G401 (cell line): ENCODE measurements around the gene MICOS13. TPM values are rescaled to one million over a fixed set of nuclear protein-coding genes. Genes with fewer than 3 reads are reported as not detected.

ENCODE experiments used
- DNase-seq: peaks from one replicate; pipeline ENCODE4 v3.0.0-alpha.2; 2015; ENCODE audit warnings: low spot score
- in situ Hi-C: cut with HindIII; loops from 2 replicates; pipeline ENCODE4 v1.10.0; 2016; ENCODE audit warnings: low sequenced_read_pairs, mixed read lengths
- total RNA-seq: library from RNA; depleted of rRNA; stranded (reverse); fragments of >200 nt; shearing (Covaris generic); gene quantifications from 2 replicates; pipeline ENCODE4 v1.2.3, GENCODE V29; 2014

Gene MICOS13
- total RNA-seq, 1 experiment from 2014 or later, result 36.5 TPM

DNA sequence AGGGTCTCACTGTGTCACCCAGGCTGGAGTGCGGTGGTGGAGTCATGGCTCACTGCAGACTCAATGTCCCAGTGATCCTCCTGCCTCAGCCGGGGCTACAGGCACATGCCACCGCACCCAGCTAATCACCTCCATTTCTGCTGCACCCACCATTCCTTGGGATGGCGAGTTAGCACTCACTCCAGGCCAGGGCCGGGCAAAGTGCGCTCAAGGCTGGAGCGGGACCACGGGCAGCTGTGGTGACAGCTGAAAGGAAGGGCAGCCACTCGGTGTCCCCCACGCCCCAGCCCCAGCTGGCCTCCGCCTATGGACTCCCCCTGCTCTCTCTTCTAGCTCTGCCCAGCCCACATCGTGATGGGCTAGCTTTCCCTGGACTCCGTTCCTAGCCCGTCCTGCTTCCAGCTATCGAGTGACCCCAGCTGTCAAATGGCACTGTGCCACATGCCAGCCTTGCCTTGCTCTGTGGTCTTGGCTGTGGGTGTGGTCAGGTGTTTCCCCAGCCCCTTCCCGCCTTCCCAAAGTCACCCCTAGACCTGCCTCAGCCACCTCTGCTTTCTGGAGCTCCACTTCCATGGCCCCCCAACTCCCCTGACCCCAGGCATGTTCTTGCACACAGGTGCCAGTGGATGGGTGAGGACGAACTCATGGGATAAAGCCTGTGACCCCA, 4.1 kb downstream of the MICOS13 start:
- DNase-seq, result no peak
- in situ Hi-C loops, result no loop called here

- no peak for DNase-seq
- in situ Hi-C loops, result no loop called here
Observed at GRCh38 chr19:5674714-5675113, 5.6 kb downstream of the MICOS13 start.

GRCh38 chr19:5673752-5674151, 6.6 kb downstream of the MICOS13 start:
- DNase-seq, result no peak
- in situ Hi-C loops, result no loop called here

DNA sequence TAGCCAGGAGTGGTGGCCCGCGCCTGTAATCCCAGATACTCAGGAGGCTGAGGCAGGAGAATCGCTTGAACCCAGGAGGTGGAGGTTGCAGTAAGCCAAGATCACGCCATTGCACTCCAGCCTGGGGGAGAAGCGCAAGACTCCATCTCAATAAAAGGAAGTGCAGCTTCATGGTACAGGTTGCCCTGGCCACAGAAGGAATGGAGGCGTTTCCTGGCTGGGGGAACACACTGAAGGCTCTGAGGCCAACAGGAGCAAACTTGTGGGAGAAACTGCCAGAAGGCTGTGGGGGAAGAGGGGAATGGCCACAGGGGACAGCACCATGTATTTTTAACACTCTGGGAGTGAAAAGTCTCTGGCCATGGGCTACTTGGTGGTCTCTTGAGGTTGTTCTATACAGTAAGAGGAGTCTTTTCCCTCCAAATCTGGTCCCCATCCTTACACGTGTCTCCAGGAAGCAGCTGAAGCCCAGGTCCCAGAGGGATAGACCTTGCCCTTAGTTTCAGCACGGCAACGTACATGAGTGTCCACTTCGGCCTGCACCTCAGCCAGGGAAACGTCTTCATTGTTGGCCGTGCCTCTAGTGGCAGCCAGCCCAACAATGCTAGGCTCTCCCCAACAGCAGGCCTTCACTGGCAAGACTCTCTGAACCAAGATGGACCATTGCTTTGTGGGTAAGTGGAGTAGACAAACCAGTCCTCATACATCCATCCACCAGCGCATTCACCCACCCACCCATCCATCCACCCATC, 7.4 kb downstream of the MICOS13 start:
- no peak for DNase-seq
- in situ Hi-C loops, result no loop called here

- DNase-seq, result no peak
- in situ Hi-C loops, result no loop called here
Observed at GRCh38 chr19:5671600-5671999, 8.7 kb downstream of the MICOS13 start.

DNA sequence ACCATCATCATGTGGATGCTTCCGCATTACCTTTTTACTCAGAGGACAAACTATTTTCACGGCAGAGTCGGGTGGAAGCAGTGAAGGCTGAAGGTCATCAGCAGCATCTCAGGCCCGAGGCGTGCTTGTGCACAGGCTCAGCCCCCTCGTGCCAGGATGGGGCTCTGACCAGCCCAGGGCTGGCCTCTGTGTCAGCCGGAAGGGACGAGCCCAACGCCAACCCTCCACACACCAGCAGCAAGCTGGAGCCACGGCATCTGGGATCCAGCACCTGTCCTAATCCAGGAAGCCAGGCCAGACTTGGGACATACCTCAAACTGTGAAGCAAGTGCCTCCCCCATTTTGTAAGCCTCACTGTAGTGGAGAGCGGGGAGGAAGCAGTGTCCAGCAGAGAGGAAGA, 11.1 kb downstream of the MICOS13 start:
- no peak for DNase-seq
- in situ Hi-C loops, result loop anchor here (5.0 kb wide), 1 partner anchor 67 kb away; no protein-coding TSS in a partner anchor

DNA sequence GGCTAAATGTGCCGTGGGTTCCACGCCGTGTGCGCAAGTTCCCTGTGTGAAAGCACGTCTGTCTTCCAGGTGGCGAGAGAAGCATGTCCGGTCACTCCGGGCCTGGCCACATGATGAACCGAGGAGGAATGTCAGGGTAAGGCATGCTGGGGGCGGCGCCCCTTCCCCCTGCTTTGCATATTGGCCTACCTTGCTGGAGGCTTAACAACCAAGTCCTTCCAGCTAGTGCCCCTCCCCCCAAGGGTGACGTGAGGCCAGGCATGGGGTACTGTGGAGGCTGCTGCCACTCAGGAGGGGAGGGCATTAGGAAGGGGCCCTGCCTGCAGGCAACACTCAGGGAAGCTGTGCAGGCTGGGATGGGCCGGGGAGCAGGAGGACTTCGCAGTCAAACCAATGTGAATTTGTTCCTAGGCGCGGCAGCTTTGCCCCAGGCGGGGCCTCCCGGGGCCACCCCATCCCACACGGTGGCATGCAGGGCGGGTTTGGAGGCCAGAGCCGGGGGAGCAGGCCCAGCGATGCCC, 12.5 kb downstream of the MICOS13 start:
- in situ Hi-C loops, result loop anchor here (5.0 kb wide), 1 partner anchor 66 kb away; no protein-coding TSS in a partner anchor
- DNase-seq, result no peak

DNA sequence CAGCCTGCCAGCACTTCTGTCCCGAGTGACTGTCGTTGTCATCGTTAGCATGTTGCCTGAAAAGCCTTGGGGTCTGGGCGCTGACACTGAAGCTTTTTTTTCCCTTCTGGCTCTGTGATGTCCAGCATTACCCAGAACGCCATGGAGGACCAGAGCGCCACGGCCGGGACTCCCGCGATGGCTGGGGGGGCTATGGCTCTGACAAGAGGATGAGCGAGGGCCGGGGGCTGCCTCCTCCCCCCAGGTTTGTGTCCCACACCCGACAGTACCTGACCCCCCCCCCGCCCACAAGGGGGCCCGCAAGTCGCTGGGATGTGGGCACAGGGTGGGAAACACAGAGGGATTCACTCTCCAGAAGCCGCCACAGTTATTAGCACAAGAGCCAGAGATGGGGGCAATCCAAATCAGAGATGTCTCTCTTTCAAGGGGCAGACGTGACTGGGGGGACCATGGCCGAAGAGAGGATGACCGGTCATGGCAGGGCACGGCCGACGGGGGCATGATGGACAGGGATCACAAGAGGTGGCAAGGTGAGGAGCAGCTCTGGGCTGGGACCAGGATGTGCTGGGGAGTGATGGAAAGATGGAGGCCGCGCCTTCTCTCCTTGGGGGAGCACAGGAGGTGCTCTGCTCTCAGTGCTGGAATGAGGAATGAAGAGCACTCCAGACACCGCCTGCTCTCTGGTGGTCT, 13.2 kb downstream of the MICOS13 start:
- in situ Hi-C loops, result loop anchor here (5.0 kb wide), 1 partner anchor 65 kb away; no protein-coding TSS in a partner anchor
- no peak for DNase-seq

GRCh38 chr19:5665781-5666513, 14.4 kb downstream of the MICOS13 start:
- in situ Hi-C loops, result loop anchor here (5.0 kb wide), 1 partner anchor 64 kb away; no protein-coding TSS in a partner anchor
- no peak for DNase-seq

- in situ Hi-C loops, result no loop called here
- no peak for DNase-seq
Observed at GRCh38 chr19:5664515-5664914, 15.8 kb downstream of the MICOS13 start.

GRCh38 chr19:5663904-5664303, 16.4 kb downstream of the MICOS13 start:
- DNase-seq, result no peak
- in situ Hi-C loops, result no loop called here

- no peak for DNase-seq
- in situ Hi-C loops, result no loop called here
Observed at GRCh38 chr19:5661483-5661882, 18.8 kb downstream of the MICOS13 start.

DNA sequence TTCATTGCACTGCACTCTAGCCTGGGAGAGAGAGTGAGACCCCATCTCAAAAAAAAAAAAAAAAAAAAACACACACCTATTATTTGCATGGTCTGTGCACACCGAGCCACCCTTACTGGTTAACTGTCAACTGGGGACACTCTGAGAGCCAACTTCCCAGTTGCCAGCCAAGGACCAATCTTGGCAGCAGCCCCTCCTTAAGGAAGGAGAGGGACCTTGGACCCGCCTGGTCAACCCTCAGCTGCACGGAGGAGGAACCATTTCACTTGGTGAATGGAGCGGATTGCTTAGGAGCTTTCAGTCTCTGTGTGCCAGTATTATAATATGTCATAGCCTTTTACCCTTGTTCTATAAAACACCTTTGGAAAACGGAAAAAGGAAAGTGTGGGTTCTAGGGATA, 24.9 kb downstream of the MICOS13 start:
- DNase-seq, result no peak
- in situ Hi-C loops, result no loop called here

DNA sequence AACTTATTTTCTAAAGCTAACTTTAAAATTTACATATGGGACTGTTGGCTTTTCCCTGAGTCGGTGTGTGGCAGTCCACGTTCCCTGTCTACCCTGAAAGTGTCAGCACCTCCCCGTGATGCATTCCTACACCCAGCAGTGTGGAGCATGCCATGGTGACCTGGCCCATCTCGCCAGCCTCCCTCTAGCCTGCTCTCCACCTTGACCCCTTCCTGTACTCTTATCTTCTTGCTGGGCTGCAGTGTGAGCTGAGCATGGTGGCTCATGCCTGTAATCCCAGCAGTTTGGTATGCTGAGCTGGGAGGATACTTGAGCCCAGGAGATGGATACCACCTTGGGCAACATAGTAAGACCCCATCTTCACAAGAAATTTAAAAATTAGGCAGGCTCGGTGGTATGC, 25.4 kb downstream of the MICOS13 start:
- DNase-seq, result no peak
- in situ Hi-C loops, result no loop called here

- no peak for DNase-seq
Observed at GRCh38 chr19:5652261-5652660, 28.1 kb downstream of the MICOS13 start.

GRCh38 chr19:5651361-5651760, 29.0 kb downstream of the MICOS13 start:
- in situ Hi-C loops, result no loop called here
- DNase-seq, result no peak

More at GRCh38 chr19:5652261-5652660, 28.1 kb downstream of the MICOS13 start:
- in situ Hi-C loops, result no loop called here

- in situ Hi-C loops, result no loop called here
- no peak for DNase-seq
Observed at GRCh38 chr19:5648464-5648863, 31.9 kb downstream of the MICOS13 start.

DNA sequence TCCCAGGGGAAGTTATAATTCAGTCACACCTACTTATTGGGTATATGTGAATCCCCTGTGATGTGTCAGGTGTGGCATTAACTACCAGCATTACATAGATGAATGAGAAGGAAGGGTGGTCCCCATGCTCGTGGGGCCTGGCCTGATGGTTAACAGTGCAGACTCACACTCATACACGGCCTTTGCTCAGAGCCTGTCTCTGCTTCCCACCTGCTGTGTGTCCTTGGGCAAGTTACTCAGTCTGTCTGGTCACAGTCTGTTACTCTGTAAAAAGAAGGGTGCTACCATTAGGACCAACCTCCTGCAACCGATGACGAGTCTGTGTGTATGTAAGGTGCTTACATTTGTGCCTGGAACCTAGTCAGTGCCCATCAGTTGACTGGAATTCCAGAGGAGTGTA, 33.6 kb downstream of the MICOS13 start:
- in situ Hi-C loops, result no loop called here
- DNase-seq, result no peak

DNA sequence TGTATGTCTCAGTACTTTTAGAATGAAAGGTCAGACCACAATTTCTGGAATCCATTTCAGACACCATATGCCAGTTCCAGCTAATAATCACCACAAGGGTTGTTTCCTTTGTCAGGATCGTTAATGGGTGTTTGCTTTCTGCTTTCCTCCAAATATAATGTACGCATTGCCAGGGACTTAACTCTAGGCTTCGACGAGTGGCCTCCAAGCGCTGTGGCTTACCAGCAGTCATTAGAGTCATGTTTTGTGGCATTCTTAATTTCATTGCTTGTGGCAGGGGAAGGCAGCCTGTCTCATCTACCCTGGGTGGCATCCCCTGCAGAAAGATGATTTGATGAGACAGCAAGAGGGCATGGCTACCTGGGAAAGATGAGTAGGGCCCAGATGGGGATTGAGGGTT, 34.9 kb downstream of the MICOS13 start:
- in situ Hi-C loops, result no loop called here
- no peak for DNase-seq
